HEK293T (cell line): Measurements from ENCODE around the gene UQCRQ.

Experiments
- CTCF ChIA-PET: fragments of 350-600 bp; formaldehyde crosslinking; extraction: SDS; loops from one replicate; lab custom pipeline; 2021; ENCODE audit warnings: antibody characterized with exemption, inconsistent platforms; lab: Yijun Ruan, JAX
- POLR2A ChIA-PET: fragments of 350-600 bp; formaldehyde crosslinking; extraction: SDS; loops from one replicate; lab custom pipeline; 2020; ENCODE audit warnings: antibody characterized with exemption, inconsistent platforms; lab: Yijun Ruan, JAX
- DNase-seq: peaks from one replicate; pipeline ENCODE4 v3.0.0; 2012; ENCODE audit warnings: mixed read lengths; ENCODE audit errors: extremely low spot score
- ARNT ChIP-seq: fragments of 450-650 bp; IDR thresholded peaks from 2 replicates; pipeline ENCODE4 v1.6.1; 2017; ENCODE audit warnings: mild to moderate bottlenecking
- BHLHE40 ChIP-seq: fragments of 450-650 bp; IDR thresholded peaks from 2 replicates; pipeline ENCODE4 v1.6.1; 2016; ENCODE audit warnings: mild to moderate bottlenecking, moderate library complexity, borderline replicate concordance
- CTBP1 ChIP-seq: fragments of 450-650 bp; IDR thresholded peaks from 2 replicates; pipeline ENCODE4 v1.6.1; 2016; ENCODE audit warnings: borderline replicate concordance
- ELF4 ChIP-seq: fragments of 450-650 bp; IDR thresholded peaks from 2 replicates; pipeline ENCODE4 v1.6.1; 2017; ENCODE audit warnings: antibody characterized with exemption
- FOXA1 ChIP-seq: fragments of 450-650 bp; IDR thresholded peaks from 2 replicates; pipeline ENCODE4 v1.6.1; 2016; ENCODE audit warnings: mild to moderate bottlenecking
- FOXK2 ChIP-seq: fragments of 450-650 bp; IDR thresholded peaks from 2 replicates; pipeline ENCODE4 v1.6.1; 2016; ENCODE audit warnings: mild to moderate bottlenecking
- FOXM1 ChIP-seq: fragments of 450-650 bp; IDR thresholded peaks from 2 replicates; pipeline ENCODE4 v1.6.1; 2017; ENCODE audit warnings: mild to moderate bottlenecking, borderline replicate concordance
- HDGF ChIP-seq: fragments of 450-650 bp; IDR thresholded peaks from 2 replicates; pipeline ENCODE4 v1.6.1; 2017; ENCODE audit warnings: antibody characterized with exemption, borderline replicate concordance
- L3MBTL2 ChIP-seq: fragments of 450-650 bp; conservative IDR thresholded peaks from 2 replicates; pipeline ENCODE4 v1.6.1; 2016; ENCODE audit warnings: mild to moderate bottlenecking
- LEF1 ChIP-seq: fragments of 450-650 bp; IDR thresholded peaks from 2 replicates; pipeline ENCODE4 v1.6.1; 2017; ENCODE audit warnings: mild to moderate bottlenecking, borderline replicate concordance
- NFRKB ChIP-seq: fragments of 450-650 bp; IDR thresholded peaks from 2 replicates; pipeline ENCODE4 v1.6.1; 2016; ENCODE audit warnings: mild to moderate bottlenecking, moderate library complexity
- PKNOX1 ChIP-seq: fragments of 450-650 bp; IDR thresholded peaks from 2 replicates; pipeline ENCODE4 v1.6.1; 2016
- SP1 ChIP-seq: fragments of 450-650 bp; IDR thresholded peaks from 2 replicates; pipeline ENCODE4 v1.6.1; 2017
- SUZ12 ChIP-seq: fragments of 450-650 bp; IDR thresholded peaks from 2 replicates; pipeline ENCODE4 v1.6.1; 2016; ENCODE audit warnings: mild to moderate bottlenecking
- TARDBP ChIP-seq: fragments of 450-650 bp; IDR thresholded peaks from 2 replicates; pipeline ENCODE4 v1.6.1; 2016
- ZNF384 ChIP-seq: fragments of 450-650 bp; IDR thresholded peaks from 2 replicates; pipeline ENCODE4 v1.6.1; 2016

UQCRQ gene

GRCh38 chr5:132839426-132840301 lies 26.8 kb upstream of the UQCRQ start:
- ChIA-PET CTCF (interaction anchor here (0.6 to 0.9 kb wide), 2 partner anchors 19 to 71 kb away, joined by 3 read pairs; no protein-coding TSS in a partner anchor), POLR2A (interaction anchor here (0.8 kb wide), 1 partner anchor 27 kb away, joined by 4 read pairs; the partner anchor contains the start of gene UQCRQ)
- no peak for DNase-seq
- TF ChIP-seq TARDBP = no peak
- no peak for TF ChIP-seq FOXM1
- TF ChIP-seq NFRKB = no peak
- TF ChIP-seq CTBP1 = no peak
- no peak for TF ChIP-seq ARNT
- no peak for TF ChIP-seq SP1
- TF ChIP-seq SUZ12 = no peak
- no peak for TF ChIP-seq FOXK2
- no peak for TF ChIP-seq FOXA1
- no peak for TF ChIP-seq ELF4
- no peak for TF ChIP-seq BHLHE40
- TF ChIP-seq L3MBTL2 = no peak
- TF ChIP-seq PKNOX1 = no peak
- TF ChIP-seq ZNF384 = no peak

- ChIA-PET POLR2A (interaction anchor here (1.4 kb wide), 1 partner anchor 26 kb away, joined by 5 read pairs; the partner anchor contains the start of genes GDF9 and UQCRQ), CTCF (no interaction called here)
- TF ChIP-seq FOXA1 (no peak), ZNF384 (no peak), HDGF (no peak), NFRKB (no peak), ELF4 (no peak), CTBP1 (no peak), ARNT (no peak), SUZ12 (no peak), PKNOX1 (no peak)
- no peak for DNase-seq
These were observed 26.1 kb upstream of the UQCRQ start for GRCh38 chr5:132840313-132840712.

DNA sequence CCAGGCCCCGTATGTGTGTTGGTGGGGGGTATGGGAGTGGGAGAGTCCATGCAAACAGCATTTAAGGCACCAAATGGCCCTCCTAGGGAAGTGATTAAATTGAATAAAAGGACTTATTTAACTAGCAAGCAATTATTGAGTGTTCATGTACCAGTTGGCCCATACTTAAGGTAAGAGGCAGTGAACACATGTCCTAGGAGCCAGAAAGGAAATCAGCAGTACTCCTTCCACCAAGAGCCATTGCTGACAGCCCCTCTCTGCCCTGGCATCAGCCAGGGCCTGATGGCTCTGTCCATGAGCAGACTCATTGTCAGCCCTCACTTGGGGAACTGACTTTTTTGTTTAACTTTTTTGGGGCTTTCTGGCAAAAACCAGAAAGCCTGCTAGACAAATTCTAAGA lies 25.5 kb upstream of the UQCRQ start:
- POLR2A ChIA-PET = interaction anchor here (0.9 to 1.4 kb wide), 2 partner anchors 13 to 25 kb away, joined by 3 to 5 read pairs; partner anchors contain the start of genes GDF9 and UQCRQ
- no peak for DNase-seq
- CTCF ChIA-PET = no interaction called here
- TF ChIP-seq FOXK2 (no peak), FOXM1 (no peak), HDGF (no peak), TARDBP (no peak), SUZ12 (no peak), FOXA1 (no peak), PKNOX1 (no peak), ARNT (no peak), LEF1 (no peak)

- no peak for TF ChIP-seq TARDBP
- no peak for TF ChIP-seq ARNT
- TF ChIP-seq NFRKB = no peak
- no peak for TF ChIP-seq HDGF
- no peak for TF ChIP-seq ELF4
- TF ChIP-seq LEF1 = no peak
- no peak for TF ChIP-seq CTBP1
- TF ChIP-seq PKNOX1 = no peak
- TF ChIP-seq ZNF384 = no peak
- TF ChIP-seq SP1 = no peak
- no peak for TF ChIP-seq FOXK2
- ChIA-PET POLR2A (interaction anchor here (0.9 to 1.4 kb wide), 2 partner anchors 13 to 25 kb away, joined by 3 to 5 read pairs; partner anchors contain the start of genes GDF9 and UQCRQ), CTCF (no interaction called here)
- DNase-seq = no peak
These were observed 25.1 kb upstream of the UQCRQ start for GRCh38 chr5:132841305-132841704.

- TF ChIP-seq ZNF384 (no peak), FOXA1 (no peak), LEF1 (no peak), FOXM1 (no peak), SUZ12 (no peak), CTBP1 (no peak), L3MBTL2 (no peak), FOXK2 (no peak), TARDBP (no peak), BHLHE40 (no peak), SP1 (no peak), ELF4 (no peak), HDGF (no peak), PKNOX1 (no peak), NFRKB (no peak)
- no peak for DNase-seq
- POLR2A ChIA-PET = interaction anchor here (1.0 to 1.5 kb wide), 2 partner anchors 17 to 18 kb away, joined by 5 to 7 read pairs; partner anchors contain the start of genes GDF9 and UQCRQ
- CTCF ChIA-PET = no interaction called here
These were observed 18.2 kb upstream of the UQCRQ start for GRCh38 chr5:132848270-132848669.
